GM12873 (cell line): ENCODE data around the gene VMP1.

Experiments
- TF ChIP-seq, protein P1 (sequence below): IDR thresholded peaks from 2 replicates; pipeline ENCODE4 v1.5.1; 2012; ENCODE audit warnings: low read depth, mild to moderate bottlenecking, moderate library complexity, low read length, control low read depth; ENCODE audit not compliant: insufficient read depth; ENCODE audit errors: missing control alignments

The VMP1 gene

DNA sequence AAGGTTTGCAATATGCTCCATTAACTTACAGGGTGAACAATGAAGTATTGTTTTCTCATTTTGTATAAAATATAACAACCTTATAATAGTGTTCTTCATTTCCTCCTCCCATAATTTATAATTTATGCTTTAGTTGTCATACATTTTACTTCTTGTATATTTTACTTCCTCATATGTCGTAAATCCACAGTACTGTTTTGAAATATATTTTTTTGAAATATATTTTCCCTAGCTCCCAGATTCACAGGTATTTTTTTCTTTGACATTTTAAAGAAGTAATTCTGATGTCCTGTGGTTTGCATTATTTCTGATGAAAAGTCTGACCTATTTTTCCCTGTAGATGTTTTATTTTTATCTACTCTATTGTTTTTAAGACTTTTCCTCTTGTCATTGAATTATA, 52.7 kb downstream of the VMP1 start:
- TF ChIP-seq, protein P1, sequence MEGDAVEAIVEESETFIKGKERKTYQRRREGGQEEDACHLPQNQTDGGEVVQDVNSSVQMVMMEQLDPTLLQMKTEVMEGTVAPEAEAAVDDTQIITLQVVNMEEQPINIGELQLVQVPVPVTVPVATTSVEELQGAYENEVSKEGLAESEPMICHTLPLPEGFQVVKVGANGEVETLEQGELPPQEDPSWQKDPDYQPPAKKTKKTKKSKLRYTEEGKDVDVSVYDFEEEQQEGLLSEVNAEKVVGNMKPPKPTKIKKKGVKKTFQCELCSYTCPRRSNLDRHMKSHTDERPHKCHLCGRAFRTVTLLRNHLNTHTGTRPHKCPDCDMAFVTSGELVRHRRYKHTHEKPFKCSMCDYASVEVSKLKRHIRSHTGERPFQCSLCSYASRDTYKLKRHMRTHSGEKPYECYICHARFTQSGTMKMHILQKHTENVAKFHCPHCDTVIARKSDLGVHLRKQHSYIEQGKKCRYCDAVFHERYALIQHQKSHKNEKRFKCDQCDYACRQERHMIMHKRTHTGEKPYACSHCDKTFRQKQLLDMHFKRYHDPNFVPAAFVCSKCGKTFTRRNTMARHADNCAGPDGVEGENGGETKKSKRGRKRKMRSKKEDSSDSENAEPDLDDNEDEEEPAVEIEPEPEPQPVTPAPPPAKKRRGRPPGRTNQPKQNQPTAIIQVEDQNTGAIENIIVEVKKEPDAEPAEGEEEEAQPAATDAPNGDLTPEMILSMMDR = no peak

DNA sequence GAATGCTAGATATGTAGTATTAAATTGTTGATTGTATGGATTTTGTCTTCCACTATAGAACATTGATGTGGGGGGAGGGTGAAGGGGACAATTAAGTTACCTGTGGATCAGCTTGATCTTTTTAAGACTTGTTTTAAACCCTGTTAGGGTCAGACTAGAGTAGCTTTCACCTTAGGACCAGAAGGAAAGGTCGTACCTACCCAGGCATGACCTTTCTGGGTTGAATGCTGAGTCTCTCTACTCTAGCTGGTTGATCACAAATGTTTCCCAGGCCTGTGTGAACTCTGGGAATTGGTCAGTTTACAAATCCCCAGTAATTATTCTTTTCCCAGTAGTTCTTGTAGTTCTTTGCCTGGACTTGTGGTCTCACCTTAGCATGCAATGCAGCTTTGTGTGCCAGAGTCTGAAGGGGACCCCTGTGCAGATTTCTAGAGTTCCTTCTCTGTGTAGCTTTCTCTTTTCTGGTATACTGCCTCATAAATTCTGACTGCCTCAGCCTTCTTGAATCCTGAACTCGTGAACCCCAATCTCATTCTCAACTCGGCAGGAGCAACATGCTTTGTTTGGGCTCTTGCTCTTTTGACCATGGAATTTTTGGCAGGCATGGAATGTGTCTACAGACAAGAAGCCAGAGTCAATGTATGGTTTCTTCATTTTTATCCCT, 54.1 kb downstream of the VMP1 start:
- TF ChIP-seq, protein P1 = no peak

DNA sequence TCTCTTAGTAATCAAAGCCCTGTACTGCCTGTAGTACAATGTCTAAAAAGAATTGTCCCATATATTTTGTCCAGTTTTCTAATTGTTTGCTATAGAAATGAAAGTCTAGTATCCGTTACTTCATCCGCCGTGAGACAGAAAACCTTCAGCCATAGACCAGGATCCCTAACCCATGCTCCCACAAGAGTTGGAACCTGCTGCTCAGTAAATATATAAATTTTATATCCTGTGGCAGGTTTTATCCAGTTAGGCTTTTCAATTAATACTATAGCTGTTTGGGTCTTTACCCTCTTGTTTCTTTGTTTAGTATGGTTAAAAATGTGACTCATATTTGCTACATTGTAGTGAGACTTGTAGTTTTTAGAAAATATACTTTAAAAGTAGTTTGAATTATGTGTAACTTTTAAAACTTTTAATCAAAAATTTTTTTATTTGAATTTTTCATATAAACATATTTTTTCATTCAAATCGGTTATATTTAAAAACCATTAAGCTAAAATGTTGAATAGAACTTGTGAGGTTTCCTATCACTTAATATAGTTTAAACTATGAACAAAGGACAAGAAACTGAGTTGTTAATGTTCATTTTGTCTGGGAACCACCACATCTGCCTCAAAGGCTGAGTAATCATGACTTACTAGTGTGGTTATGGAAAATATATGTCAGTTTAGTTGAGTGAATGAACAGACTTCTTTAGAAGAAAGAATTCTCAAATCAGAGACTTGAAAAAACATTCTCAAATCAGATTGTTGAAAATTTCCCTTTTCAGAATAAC, 54.8 kb downstream of the VMP1 start:
- TF ChIP-seq, protein P1 = no peak

DNA sequence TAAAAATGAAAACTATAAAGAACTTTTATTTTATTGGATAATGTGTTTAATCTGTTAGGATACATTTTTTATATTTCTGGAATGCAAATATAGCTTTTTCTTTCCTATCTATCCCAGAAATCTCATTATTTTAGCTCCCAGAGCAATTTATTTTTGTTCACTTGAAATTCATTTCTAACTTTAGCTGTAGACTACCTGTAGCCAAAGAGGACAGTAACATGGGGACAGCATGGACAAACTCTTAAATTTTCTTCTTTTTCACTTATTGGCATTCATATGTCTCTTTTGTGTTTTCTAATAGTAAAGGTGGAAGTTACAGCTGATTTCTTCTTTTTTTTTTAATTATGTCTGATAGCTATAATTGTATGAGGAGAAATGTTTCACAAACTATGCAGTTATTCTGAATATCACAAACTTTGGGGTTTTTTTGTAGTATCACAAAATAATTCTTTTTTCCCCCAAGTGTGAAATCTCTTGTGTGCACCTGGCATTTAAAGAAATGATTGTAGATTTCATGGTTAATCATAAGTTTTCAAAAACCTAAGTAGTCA, 55.4 kb downstream of the VMP1 start:
- TF ChIP-seq, protein P1 = no peak

DNA sequence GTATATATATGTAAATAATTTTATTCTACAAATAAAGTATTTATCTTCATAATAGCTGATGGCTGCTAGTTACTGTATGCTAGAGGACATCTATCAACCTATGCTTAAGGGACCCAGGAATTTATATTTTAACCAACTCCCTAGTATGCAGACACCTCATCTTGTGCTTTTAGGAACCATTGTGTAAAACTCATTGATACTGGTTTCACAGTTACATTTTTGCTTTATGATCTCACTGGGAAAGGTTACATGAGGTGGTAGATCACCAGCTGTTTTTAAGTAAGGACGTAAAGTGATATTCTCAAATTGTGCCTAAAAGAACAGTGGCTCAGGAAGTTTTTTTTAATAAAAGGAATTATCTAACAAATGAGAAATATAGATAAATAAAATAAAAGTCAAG, 56.4 kb downstream of the VMP1 start:
- TF ChIP-seq, protein P1 = no peak

DNA sequence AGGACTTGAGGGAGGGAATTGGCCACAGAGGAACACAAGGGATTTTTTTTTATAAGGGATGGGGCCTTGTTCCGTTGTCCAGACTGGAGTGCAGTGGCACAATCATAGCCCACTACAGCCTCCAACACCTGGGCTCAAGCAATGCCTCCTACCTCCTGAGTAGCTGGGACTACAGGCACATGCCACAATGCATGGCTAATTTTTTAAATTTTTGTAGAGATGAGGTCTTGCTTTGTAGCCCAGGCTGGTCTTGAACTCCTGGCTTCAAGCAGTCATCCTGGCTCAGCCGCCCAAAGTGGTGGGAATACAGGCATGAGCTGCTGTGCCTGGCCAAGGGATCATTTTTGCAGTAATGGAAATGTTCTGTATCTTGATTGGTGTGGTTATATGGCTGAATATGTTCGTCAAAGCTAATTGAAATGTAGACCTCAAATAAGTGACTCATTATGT, 56.9 kb downstream of the VMP1 start:
- TF ChIP-seq, protein P1 = no peak

DNA sequence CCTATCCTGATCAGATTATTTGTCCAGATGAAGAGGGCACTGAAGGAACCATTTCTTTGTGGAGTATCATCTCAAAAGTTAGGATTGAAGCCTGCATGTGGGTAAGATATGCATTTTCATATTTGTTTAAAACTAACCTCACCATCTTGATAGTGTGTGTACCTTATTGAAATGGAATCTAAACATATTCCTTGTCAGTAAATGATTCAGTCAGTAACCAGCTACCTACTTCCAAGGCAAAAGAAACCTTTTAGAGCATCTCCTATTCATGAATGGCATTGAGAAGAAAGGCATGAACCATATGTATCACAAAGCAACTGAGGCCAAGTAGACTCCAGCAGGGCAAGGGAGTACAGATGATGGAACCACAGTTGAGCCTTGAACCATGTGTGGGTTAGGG, 57.6 kb downstream of the VMP1 start:
- TF ChIP-seq, protein P1 = no peak
